GM19238 (cell line): ENCODE measurements around the gene NINJ2.

Experiments used
- DNase-seq: peaks from one replicate; pipeline ENCODE4 v3.0.0; 2011; ENCODE audit warnings: low spot score; ENCODE audit not compliant: insufficient read length

Gene NINJ2

GRCh38 chr12:552466-552865 is 110.8 kb downstream of the NINJ2 start:
- no peak for DNase-seq

- no peak for DNase-seq
These were observed 112.6 kb downstream of the NINJ2 start for GRCh38 chr12:550473-551260.

- no peak for DNase-seq
These were observed 113.7 kb downstream of the NINJ2 start for GRCh38 chr12:549476-550082.

- no peak for DNase-seq
These were observed 115.3 kb downstream of the NINJ2 start for GRCh38 chr12:547883-548470.

- peak; percentile 85 for DNase-seq
These were observed 116.1 kb downstream of the NINJ2 start for GRCh38 chr12:546920-547845.

- DNase-seq, result no peak
These were observed 116.9 kb downstream of the NINJ2 start for GRCh38 chr12:546265-546919.

- DNase-seq, result no peak
These were observed 117.4 kb downstream of the NINJ2 start for GRCh38 chr12:545835-546234.

GRCh38 chr12:544941-545635 is 118.2 kb downstream of the NINJ2 start:
- no peak for DNase-seq

- no peak for DNase-seq
These were observed 119.1 kb downstream of the NINJ2 start for GRCh38 chr12:544142-544541.

- no peak for DNase-seq
These were observed 120.2 kb downstream of the NINJ2 start for GRCh38 chr12:543114-543451.

- DNase-seq, result no peak
These were observed 120.7 kb downstream of the NINJ2 start for GRCh38 chr12:542395-543113.

GRCh38 chr12:541676-542324 is 121.4 kb downstream of the NINJ2 start:
- DNase-seq, result no peak

GRCh38 chr12:539540-540310 is 123.5 kb downstream of the NINJ2 start:
- no peak for DNase-seq

- DNase-seq, result no peak
These were observed 124.3 kb downstream of the NINJ2 start for GRCh38 chr12:538731-539539.

- DNase-seq, result no peak
These were observed 125.5 kb downstream of the NINJ2 start for GRCh38 chr12:537772-538171.

GRCh38 chr12:536751-537245 is 126.4 kb downstream of the NINJ2 start:
- no peak for DNase-seq

- DNase-seq, result no peak
These were observed 127.8 kb downstream of the NINJ2 start for GRCh38 chr12:535396-535795.

GRCh38 chr12:534216-534615 is 129.0 kb downstream of the NINJ2 start:
- no peak for DNase-seq
